NCI-H2107 treated with DMSO at 0.1 percent for 48 hours (cell line): ENCODE results near the gene PSMG3.

ENCODE experiments used
- DNase-seq: peaks from one replicate; lab custom pipeline; 2025; ENCODE audit not compliant: unreplicated experiment; lab: John Stamatoyannopoulos, UW

Gene PSMG3

DNA sequence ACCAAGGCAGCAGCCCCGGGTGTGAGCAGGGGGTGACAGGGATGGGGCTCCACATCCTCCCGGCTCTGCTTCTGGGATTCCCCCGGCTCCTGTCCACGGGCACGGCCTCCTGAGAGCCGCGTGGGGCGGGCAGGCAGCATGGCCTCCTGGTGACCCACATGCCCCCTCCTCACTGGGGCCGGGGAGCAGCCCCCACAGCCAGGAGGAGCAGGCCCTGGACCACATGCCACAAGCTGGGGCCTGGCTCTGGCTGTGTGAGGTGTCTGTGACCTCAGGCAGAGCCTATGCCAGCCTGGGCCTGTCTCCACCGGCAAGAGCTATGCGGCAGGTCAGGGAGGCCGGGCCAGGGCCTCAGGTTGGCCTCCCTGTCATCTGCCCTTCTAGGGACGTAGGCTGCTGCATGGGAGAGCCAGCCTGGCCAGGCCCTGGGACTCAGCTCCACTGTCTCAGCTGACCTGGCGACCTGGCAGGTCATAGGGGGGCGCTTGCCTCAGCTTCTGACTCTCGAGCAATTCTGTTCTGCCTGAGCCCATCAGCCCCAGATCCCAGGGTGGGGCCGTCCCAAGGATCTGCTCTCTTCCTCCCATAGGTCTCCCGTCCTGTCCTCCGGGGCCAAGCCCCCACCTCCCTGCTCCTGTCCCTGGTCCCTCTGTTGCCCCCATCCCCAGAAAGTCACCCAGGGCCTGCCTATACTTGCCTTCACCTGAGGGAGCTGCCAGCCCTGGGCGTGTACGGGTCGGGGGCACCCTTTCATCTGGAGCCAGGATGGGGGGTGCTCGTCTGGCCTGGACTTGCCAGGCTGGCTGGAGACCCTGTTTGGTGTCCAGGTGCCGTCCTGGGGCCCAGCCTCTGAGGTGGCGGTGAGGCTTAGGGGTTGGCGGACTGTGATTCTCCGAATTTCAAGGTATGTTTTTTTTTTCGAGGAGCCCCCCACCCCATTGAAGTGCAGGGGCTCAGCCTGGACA, 9.9 kb downstream of the PSMG3 start:
- no peak for DNase-seq

DNA sequence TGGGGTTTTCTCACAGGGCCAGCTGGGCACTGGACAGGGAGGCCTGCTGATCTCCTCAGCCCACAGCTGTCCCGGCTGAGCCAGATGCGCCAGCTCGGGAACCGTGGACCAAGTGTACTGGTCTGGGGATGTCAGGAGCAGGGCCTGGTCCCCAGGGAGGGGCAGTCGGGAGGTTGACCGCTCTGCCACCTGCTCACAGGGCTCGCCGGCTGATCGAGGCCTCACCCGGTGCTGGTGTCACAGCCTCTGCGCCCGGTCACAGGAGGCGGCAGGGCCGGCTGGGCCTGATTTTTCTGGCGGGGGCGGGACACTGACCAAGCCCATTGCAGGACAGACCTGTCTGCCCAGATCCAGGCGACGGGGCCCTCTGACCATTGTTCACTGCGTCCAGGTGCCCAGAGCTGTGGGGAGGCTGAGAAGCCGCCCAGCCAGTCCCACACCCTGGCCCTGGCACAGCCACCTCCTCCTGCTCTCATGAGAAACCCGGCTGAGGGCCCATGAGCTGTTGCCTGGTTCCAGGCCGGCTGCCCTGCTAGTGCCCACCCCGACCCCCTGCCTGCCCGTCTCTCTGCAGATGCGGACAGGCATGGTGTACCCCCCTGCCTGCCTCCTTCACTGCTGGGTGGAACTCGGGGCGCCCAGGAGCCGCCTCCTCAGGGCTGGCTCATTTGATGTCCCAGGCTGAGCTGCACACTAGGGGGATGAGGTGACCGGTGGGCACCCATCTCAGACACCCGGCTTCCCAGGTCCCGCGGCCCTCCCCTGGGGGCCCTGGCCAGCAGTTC, 10.8 kb downstream of the PSMG3 start:
- no peak for DNase-seq

DNA sequence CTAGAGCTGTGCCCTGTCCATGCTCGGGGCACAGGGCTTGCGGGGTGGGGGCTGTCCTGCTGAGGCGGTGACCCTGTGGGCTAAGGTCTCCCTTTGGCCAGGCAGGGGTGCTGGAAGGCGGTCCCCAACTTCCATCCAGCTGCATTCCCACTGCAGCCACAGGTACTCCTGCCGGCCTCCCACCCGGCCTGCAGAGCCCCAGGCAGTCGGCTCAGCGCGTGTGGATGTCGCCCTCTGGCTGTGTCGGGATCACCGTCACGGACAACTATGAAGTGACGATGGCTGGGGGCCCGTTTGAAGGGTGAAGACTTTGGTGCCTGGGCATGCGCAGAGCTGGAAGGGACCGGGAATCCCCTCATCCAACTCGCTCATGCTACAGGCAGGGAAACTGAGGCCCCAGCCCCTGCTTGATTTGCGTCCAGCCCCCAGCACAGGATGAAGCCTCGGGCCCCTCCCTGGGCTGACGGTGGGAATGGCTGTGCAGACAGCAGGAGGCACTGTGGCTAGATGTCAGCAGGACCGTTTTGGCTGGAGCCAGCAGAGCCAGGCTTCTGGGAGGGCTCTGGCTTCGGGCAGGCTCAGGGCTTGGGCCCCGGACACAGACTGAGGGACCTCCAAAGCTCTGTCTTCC, 11.5 kb downstream of the PSMG3 start:
- no peak for DNase-seq

DNA sequence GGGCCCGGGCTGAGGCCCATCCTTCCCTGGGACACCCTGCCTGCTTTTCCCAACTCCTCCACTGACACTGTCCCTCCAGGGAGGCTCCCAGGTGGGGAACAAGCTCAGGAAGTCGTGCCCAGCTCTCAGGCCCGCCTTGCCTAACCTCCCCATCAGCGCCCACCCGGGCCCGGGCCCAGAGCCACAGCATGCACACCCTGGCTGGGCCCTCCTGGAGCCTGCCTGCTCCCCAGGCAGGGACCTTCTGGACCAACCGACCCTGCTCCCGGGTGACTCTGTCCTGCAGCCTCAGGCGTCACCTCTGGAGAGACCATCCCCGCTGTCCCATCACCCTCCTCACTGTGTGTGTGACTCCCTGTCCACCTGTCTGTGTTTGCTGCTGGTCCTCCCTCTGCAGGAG, 12.1 kb downstream of the PSMG3 start:
- DNase-seq: no peak

DNA sequence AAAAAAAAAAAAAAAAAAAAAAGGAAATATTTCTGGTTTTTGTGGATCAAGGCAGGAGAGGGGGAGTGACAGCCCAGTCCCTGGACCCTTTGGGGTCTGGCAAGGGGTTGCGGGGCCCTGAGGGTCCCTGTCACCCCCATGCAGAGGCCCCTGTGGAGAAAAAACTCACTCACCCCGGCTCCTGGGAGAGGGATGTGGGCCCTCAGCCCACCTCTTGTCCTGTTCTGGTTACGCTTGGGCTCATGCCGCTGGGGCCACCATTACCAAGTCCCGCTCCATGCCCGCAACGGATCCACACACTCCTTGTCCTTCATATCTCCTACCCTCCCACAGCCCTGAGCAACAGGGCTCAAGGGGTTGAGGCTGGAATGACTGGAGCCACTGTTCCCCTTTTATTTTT, 12.8 kb downstream of the PSMG3 start:
- DNase-seq: no peak

DNA sequence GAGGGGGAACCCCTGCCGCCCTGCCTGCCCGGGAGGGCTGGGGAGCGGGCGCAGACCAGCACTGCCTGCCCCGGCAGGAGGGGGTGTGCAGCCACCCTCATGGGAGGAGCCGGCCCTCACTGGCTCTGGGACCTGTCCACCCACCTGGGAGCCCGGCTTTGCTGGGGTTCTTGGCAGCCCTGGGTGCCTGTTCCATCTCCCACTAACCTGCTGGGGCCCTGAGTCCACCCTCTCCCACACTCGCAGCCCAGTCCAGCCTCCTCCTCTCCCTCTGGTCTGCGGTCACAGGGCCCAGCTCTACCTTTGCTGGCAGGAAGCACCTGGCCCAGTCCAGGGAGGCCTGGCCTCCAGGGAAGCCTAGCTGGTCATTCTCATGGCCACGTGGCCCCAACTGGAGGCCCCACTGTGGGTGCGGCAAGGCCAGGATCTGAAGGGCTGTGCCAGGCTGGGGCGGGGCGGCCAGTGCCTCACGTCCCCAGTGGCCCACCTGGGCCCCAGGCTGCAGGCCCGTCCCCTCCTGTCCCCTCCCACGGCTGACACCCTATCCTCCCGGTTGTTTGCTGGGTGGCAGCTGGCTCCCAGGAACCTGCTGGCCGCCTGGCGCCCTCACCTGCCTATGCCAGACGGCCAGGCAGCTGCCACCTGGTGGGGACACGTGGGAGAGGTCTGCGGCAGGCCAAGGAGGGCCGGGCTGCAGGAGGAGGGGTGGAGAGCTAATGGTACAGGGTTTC, 13.9 kb downstream of the PSMG3 start, which contains the start of gene TMEM184A:
TMEM184A (minus strand) TSS at position 393 of the 731 bp plus-strand sequence. CDS start 721 bp downstream, outside the sequence.
- peak; percentile 97 for DNase-seq

DNA sequence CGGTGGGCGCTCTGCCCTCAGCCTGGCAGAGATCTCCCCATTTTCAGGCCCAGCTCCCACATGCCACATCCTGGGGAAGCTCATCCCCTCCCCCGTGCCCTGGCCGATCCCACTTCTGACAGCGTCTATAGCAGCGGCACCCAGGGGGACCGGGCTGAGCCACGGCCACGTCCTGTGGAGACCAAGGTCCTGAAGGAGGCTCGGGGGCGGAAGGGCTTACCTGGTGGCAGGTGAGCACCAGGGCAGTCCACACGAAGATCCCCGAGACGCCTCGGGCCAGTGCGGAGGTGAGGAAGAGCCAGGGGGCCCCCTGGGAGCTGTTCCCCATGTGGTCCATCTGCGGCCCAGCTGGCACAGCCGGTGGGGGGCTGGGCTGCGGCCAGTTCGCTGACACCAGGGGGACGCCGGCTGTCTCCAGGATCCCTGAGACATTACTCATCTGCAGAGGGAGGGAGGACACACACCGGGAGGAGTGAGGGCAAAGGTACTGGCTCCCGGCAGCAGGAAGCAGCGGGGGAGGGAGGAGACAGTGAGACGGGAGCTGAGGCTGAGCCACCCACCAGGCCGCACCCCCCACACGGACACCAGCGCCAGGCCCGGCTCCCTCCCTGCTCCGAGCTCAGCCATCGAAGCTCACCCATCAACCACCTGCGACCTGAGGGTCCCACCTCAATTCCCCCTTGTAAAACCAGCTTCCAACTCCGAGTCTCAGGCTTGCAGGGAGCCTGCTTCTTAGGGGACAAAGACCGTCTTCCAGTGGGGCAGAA, 14.6 kb downstream of the PSMG3 start:
- peak; percentile 62 for DNase-seq

DNA sequence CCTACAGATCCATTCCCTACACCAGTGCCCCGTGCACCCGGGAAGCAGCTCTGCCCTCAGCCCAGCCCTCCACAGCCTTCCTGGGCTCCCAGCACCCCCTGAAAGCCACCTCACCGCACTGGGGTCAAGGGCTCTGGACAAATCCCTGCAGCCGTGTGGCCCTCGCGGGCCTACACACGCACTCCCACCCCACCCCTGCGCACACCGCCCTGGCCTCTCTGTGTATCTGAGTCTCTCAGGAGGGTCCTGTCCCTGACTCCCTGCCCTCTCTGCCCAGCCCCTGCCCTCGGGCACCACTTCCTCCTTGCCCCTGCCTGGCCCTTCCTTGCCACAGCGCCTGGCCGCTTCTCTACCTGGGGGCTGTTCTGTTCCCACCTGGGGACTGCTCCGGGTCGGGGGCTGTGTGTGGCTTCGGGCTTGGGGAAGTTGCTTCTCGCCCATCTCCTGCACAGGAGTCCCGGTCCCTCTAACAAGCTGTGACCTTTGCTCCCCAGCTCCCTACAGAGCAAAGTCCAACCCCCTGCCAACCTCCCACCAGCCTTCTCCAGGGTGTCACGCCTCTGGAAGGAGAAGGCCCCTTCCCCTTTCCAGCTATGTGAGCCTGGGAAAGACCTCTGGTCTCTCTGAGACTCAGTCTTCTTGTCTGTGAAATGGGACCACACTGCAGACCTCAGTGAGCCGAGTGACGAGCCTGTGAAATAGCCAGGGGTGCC, 15.3 kb downstream of the PSMG3 start:
- no peak for DNase-seq

DNA sequence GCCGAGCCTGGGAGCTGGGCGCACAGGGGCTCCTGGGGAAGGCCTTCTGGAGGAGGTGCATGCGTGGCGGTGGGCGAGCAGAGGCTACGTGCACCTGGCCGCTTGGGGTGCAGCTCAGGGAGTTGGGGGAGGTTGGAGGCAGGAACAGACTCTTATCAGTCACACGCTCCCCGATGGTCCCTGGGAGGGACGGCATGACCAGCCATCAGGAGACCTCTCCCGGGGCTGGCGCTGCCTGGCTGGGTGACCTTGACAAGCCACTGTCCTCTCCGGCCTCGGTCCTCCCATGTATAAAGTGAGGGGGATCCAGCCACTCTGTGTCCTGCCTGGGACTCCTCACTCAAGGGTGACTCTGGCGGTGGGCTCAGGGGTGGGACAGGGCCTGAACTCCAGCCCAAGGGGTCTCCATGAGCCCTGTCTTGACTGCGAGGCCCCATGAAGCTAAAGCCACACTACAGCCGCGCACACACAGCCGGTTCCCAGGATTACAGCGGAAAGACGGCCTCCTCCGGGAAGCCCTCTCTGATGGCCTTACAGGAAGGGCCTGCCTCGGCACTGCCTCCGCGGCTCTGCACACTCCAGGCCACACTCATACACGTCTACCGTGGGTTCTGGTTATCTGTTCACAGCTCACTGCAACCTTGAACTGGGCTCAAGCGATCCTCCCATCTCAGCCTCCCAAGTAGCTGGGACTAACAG, 16.2 kb downstream of the PSMG3 start:
- DNase-seq: no peak

DNA sequence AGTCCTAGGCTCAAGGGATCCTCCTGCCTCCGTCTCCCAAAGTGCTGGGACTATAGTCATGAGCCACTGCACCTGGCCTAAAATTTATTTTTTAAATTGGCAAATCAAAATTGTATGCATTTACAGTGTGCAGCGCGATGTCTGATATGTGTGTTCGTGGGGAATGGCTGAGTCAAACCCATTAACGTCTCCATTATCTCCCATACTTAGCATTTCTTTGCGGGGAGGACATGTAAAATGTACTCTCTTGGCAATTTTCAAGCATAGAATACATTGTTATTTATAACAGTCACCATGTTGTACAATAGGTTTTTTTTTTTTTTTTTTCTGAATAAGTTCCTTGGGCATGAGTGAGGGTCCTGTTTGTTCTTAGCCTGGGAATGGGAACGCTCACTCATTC, 17.6 kb downstream of the PSMG3 start:
- DNase-seq: no peak

DNA sequence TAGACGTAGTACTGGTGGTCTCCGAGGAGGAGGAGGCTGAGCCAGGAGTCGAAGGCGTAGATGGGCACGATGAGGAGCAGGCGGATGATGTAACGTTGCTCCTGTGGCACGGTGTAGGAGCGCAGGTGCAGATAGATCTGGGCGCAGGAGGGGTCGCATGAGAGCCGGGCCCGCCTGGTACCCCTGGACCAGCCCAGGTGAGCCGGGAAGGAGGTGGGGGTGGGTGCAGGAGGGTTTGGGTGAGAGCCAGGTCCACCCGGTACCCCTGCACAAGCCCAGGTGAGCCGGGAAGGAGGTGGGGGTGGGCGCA, 19.0 kb downstream of the PSMG3 start:
- DNase-seq: no peak

DNA sequence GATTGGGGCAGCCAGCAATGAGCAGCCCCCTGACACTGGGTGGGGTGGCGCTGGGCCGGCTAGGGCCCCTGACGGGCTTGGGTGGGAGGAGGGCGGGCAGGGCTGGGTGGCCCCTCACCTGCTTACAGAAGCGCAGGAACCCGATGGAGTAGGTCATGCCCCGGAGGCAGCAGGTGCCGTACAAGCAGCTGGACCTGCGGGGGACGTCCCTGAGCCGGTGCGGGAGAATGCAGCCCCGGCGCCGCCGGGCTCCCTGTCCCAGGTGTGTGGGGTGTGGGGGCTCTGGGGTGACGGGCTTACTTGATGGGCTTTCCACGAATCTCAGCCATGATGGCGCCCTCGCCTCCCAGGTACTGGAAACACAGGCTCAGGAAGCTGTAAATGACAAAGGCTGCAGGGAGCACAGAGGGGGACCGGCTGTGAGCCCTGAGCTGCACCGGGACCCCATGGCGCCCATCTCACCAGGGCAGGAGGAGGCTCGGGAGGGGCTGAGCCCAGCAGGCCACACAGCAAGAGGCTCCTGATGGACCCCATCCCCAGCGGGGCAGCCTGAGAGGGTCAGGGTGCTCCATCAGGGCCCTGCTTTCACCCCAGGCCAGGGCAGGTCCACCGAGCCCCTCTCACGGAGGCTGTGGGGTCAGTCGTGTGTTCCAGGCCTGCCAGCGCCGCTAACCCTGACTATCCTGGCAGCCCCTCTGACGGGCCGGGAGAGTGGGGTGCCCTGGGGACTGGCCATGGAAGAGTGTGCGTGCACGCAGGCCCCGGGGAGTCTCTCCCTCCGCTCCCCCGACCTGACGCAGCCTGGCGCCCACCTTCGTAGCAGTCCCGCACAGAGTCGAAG, 19.6 kb downstream of the PSMG3 start:
- no peak for DNase-seq

DNA sequence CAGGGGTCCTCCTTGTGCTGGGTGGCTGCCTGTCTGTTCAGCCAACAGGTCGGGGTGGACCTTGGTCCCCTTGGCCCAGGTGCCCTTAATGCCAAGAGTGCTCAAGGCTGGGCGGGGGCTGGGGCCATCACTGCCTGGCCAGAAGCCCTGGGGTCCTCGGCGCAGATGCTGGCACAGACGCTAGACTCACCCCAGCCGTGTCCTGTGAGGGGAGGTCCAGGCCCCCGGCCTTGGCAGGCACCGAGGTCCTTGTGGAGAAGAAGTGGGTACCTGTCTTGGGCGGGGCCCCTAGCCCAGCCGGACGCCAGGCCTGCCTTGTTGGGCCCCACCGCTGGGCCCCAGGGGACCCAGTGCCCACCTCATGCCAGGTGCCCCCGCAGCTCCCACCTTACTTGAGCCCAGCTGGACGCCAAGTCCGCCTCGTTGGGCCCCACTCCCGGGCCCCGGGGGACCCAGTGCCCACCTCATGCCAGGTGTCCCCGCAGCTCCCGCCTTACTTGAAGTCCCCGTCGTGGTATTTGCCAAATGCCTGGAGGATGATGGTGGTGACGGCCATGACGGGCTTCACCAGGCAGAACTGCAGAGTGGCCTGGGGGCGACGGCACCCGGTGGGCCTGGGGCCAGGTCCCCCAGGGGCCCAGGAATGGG, 20.4 kb downstream of the PSMG3 start:
- no peak for DNase-seq

DNA sequence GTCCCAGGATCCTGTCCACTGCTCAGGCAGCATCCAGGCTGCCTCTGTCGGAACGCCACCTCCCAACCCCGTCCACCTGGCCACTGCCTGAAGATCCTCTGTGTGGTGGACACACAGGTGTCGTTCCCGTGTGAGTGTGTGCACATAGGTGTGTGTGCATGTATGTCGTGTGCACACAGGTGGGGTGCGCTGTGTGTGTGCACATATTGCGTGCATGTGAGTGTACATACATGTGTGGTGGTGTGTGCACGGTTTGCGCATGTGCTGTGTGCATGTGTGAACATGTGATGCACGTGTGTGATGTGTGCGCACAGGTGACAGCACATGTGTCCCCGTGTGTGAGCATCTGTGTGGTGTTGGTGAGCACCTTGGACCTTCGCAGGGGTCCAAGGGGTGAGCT, 20.9 kb downstream of the PSMG3 start:
- no peak for DNase-seq

DNA sequence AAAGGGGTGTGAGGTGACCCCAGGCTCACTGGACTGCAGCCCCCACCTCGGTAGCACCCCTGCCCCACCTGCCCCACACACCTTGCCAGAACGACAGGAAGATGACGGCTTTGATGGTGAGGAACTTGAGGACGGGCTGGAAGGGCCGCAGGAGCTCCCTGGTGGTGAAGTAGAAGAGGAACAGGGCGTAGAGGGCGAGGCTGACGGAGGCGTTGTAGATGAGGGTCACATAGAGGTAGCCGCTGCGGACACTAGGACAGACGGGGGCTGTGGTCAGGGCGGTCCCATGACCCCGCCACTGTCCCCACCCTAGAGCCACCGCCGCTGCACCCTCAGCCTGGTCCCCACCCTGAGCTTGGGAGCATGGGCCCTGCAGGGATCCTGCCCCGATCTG, 21.4 kb downstream of the PSMG3 start:
- DNase-seq: no peak

DNA sequence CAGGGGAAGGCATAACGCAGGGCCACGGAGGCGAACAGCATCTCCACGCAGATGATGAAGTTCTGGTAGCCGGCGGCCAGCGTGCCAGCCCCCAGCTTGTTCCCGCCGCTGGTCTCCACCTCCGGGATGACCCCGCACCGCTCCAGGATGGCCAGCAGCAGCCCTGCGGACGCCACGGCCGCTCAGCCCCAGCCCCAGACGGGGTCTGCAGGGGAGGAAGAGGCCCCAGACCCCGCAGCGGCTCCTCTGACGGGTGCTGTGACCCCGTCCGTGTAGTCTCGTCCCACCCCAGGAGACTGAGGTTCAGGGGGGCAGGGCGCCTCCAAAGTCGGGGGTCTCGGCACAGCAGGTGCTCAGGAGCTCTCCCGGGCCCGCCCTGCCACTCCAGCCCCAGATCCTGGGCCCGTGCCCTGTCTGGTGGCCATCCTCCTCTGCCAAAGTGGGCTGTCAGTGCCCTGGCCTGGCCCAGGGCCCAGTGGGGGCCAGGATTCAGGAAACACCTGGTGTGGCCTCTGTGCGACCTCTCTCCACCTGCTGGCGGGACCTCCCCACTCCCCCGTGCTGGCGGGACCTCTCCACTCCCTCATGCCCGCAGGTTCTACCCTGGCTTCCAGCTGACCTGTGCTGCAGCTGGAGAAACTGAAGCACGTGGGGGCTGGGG, 21.9 kb downstream of the PSMG3 start:
- DNase-seq: no peak
